Ramos (cell line): ENCODE data around the gene OXCT2.

Source experiments
- in situ Hi-C: fragments of 300-500 bp; cut with MboI; formaldehyde crosslinking; loops from one replicate; pipeline ENCODE4 v1.14.3; 2022; ENCODE audit warnings: low sequenced_read_pairs; ENCODE audit not compliant: unreplicated experiment

The OXCT2 gene

DNA sequence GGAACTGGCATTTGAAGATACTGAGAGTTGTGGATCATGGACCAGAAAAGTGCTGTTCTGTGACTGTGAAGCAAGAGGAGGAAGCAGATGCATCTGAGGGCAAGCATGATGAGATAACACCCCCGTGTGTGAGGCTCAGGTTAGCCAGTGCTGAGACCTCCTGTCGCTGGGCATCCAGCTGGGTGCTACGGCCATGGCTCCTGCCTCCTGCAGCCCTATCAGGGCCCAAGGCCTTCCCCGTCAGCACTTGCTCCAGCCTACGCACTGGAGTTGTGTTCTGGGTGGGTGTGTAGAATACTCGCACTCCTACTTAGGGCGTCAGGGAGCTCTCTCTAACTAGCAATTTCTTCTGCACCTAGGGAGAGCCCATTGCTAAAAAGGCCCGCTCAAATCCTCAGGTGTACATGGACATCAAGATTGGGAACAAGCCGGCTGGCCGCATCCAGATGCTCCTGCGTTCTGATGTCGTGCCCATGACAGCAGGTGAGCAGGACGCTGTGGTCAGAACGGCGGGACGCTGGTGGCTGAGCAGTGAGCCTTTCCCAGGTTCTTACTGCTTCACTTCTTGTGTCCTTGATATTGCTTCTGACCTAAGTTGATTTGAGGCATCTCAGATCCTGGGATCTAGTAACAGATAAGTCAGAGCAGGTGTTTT is 26.0 kb downstream of the OXCT2 start:
- in situ Hi-C loops: no loop called here

DNA sequence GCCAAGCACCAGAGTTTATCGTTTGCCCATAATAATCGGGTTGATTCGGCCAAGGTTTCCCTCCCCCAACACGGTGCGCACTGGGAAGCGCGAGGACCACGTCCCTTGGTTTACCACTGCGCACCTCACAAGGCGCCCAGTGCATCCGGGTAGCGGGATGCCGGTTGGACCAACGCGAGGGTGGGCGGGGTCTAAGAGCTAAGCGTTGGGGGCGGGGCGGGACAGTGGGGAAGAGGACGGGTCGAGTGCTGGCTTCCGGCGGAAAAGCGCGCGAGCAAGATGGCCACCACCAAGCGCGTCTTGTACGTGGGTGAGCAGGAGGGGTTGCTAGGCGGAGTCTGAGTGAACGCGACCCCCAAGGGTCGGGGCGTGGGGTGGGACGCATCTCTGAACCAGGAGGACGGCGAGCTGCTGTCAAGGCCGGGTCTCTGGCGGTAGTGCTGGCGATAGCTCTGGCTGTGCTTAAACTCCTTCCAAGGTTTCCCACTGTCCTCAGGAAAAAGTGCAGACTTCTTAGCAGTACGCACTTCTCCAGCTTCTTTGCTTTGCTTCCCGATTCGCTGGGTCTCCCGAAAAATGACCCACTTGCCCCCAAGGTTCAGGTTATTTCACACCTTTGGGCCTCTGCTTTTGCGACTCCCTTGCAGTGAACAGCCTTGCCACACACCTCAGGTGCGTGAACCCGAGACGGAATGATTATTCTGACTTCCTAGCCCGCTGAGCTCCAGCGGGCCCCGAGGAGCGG is 32.4 kb downstream of the OXCT2 start, which contains the start of gene PPIE:
PPIE (plus strand) TSS at position 261 of the 745 bp plus-strand sequence; CDS start at position 280, 19 bp downstream.
- in situ Hi-C loops: no loop called here

DNA sequence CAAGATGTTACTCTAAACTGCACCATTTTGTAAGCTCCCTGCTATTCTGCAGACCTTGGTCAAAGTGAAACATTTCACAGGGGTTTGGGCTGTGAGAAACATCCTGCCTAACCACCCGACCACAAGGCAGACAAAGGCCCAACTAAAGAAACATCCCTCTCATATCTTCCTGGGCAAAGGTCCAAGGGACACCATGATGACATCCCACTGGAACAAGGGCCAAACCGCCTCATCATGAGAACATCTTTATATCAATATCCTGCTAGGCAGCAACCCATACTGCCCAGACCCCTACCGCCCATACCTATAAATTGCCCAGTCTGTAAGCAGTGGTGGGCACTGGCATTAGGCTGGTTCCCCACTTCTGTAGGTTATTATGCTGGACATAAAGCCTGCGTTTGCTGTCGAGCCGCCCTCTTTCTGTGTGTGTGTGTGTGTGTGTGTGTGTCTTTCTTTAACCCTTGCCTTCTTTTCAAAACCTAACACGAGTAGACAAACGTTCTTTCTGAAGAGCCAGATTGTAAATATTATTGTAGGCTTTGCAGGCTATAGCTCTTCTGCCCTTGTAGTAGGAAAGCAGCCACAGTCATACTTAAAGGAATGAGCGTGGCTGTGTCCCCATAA is 33.5 kb downstream of the OXCT2 start:
- in situ Hi-C loops: no loop called here

DNA sequence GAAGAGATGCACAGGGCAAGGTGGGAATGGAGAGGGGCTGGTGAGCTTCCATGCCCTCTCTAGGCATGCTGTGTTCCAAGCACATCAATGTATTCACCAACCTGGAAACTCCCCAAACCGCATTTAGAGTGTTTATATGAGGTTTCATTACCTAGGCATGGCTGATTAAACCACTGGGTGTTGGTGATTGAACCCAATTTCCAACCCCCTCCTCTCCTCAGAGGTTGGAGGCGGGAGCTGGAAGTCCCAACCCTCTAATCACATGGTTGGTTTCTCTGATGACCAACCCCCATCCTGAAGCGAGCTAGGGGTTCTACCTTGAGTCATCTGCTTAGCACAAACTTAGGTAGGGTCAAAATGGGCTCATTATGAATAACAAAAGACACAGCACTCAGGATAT is 35.4 kb downstream of the OXCT2 start:
- in situ Hi-C loops: no loop called here

DNA sequence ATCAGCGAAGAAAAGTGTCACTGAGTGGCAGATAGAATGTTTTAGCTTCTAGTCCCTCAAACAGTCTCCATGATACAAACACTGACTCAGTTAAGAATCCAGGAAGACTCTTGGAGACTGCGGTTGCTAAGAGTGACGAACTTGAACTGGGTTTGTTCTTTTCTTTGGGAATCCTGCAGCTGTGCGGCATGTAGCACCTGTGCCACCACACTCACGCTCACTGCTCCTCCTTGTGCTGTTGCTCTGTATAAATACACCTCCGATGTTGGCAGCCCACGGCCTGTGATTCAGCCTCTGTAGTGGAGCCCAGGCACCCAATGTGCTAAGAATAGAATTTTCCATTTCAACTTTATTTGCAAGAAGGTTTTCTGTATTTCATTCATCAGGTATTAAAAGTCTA is 38.0 kb downstream of the OXCT2 start:
- in situ Hi-C loops: no loop called here

DNA sequence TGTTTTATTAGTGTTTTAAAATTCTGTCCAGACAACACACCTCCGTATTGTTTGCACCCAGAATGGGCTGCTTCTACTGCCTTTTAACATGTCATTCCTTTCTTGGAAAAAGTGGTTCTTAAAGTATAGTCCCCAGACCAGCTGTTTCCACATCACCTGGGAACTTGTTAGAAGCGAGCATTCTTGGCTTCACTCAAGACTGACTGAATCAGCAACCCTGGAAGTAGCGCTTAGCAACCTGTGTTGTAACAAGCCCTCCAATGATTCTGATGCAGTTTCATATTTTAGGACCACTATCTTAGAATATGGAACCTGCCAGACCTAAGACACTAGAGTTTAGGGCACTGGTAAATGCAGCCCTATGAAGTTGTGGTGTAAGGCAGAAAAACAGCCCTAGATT is 38.4 kb downstream of the OXCT2 start:
- in situ Hi-C loops: no loop called here

DNA sequence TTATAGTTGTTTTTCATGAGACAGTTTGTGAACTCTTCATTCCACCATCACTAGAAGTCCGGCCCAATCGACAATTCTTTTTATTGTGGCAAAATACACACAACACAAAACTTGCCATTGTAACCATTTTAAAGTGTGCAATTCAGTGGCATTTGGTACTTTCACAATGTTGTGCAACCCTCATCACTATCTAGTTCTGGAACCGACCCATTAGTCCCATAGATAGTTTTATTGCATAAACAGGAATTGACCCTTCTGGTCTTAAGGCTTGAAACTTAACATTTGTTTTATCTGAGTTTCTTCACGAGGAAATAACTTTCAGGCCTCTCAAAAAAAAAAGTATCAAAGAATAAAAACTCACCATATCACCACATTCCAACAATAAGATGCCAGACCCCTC is 41.3 kb downstream of the OXCT2 start:
- in situ Hi-C loops: no loop called here

DNA sequence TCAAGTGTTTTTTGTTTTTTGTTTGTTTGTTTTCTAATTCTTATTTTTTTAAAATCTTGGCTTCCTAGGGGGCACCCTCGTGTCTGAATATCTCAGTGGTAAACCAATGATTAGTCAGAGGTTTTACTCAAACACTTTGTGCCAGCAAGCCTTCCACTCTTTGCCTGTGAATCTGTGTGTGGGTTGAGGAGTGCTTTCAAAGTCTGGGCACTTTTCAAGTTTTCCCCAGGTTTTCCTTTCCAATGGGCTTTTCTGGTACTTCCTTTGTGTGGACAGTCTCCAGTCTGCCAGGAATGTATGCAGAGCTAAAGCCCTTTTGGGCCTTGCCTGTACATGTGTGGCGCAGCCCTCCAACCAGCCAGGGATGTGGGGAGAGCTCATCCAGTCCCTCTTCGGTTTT is 42.1 kb downstream of the OXCT2 start:
- in situ Hi-C loops: no loop called here

DNA sequence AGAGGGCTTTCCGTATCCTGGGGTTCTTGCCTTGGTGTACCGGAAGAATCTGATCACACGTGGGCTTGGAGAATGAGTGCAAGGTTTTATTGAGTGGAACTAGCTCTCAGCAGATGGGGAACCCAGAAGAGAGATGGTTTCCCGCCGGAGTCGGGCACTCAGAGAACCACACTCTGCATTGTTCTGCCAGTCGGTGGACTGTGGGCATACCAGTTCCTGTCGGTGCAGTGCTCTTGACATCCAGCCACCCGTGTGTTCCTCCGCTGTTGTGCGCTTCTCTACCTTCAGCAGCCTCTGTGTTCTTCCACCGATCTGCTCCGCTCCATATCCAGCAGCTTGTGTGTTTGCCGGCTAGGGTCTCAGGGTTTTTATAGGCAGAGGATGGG is 43.2 kb downstream of the OXCT2 start:
- in situ Hi-C loops: no loop called here

DNA sequence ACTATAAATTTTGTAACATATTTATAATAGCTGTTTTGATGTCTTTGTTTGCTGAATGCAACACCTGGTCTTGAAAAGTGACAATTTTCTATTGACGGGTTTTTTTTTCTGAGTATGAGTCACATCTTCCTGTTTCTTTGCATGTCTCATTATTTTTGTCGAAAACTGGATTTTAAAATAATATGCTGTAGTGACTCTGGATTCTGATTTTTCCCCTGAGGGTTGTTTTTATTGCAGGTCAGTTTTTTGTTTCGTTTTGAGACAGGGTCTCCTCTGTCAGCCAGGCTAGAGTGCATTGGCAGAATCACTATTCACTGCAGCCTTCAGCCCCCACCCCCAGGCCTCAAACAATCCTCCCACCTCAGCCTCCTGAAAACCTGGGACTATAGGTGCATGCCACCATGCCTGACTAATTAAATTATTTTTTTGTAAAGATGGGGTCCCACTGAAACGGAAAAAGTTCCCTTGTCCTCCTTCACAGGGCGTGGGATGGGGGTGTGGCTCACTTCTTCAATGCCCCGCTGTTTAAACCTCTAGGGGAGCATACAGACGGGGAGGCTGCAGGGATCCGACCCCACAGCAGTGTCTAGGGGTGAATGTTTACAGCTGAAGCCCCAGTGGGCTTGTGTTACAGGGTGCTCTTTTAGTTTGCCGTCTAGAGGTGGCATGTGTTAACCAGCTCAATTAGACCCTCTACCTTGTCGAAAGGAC is 43.8 kb downstream of the OXCT2 start:
- in situ Hi-C loops: no loop called here

DNA sequence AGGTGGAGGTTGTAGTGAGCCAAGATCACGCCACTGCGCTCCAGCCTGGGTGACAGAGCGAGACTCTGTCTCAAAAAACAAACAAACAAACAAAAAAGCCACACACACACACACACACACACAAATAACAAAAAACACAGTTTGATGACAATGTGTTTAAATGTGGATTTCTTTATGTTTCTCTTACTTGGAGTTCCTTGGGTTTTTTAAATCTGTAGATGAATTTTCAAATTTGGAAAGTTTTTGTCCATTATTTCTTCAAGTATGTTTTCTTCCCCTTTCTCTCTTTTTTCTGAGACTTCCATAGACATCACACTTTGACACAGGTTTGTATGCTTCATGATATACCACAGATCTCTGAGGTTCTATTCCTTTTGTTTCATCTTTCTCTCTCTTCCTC is 44.5 kb downstream of the OXCT2 start:
- in situ Hi-C loops: no loop called here

DNA sequence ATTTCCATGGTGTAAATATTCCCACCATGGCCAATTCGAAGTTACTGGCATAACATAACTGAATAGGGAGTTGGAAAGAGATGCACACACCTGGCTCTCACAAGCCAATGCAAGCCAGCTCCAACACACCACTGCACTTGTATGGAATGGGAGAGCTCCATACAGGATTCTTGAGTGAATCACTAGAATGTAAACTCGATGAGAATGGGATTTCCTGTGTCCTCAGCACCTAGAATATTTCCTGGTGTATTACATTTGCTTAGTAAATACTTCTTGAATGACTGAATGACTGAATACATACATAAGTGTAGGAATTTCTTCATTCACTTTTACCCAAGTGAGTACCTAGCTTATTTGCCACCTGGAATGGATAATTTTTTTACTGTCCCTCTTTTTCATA is 48.7 kb downstream of the OXCT2 start:
- in situ Hi-C loops: no loop called here

DNA sequence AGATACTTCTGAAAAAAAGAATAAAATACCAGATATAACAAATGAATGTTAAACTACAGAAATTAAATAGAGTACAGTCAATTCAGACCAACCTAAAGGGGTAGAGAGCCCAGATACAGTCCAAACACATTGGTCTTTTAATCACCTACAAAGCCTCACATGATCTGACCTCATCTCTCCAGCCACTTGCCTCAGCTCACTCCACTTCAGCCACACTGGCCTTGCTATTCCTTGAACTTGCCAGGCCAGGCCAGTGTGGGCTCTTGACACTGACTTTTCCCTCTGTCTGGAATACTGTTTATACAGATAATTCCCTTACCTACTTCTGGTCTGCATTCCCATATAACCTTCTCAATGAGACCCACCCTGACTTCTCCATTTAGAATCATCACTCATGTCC is 49.5 kb downstream of the OXCT2 start:
- in situ Hi-C loops: no loop called here

DNA sequence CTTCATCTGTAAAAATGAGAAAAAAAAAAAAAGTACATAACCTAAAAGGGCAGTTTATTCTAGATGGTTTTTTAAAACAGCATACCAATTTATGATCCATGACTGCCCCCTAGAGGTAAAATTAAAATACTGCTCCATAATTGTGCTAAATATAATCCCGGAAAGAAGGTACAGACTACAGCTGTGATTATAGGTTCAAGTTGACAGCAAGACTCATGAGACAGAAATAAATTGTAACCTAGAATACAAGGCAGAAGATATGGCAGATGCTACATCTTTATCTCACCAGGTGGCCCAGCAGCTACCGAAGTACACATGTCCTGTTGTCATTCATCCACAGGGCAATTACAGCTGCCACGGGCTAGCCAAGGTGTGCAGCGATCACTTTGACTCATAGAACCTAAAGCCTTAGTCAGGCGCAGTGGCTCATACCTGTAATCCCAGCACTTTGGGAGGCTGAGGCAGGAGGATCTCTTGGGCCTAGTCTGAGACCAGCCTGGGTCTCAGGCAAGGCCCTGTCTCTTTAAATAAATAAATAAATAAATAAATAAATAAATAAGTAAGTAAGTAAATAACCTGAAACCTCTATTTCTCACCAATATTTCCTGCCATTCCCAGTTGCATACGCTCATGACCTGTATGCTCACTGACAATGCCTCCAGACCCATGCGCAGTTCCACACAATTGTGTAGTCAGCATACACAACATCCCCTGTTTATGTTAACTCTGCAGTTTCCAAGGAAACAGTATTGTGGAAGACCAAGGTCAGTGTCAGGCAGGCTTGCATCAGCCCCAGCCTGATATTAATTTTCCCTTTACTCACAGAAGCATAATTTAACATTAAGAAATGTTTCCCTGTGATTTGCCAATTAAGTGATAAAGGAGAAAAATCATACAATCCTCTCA is 50.8 kb downstream of the OXCT2 start:
- in situ Hi-C loops: no loop called here
